CD4-positive, alpha-beta T cell treated with Interleukin-1 beta for 1 hour (primary cell): ENCODE data around the gene TLR4.

ENCODE experiments used
- DNase-seq, 2 donors: peaks; one replicate each; pipeline ENCODE4 v3.0.0-alpha.2; 2020 to 2022

Gene TLR4

DNA sequence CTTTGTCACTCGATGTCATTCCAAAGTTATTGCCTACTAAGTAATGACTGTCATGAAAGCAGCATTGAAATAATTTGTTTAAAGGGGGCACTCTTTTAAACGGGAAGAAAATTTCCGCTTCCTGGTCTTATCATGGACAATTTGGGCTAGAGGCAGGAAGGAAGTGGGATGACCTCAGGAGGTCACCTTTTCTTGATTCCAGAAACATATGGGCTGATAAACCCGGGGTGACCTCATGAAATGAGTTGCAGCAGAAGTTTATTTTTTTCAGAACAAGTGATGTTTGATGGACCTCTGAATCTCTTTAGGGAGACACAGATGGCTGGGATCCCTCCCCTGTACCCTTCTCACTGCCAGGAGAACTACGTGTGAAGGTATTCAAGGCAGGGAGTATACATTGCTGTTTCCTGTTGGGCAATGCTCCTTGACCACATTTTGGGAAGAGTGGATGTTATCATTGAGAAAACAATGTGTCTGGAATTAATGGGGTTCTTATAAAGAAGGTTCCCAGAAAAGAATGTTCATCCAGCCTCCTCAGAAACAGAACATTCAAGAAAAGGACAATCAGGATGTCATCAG, 11.3 kb downstream of the TLR4 start:
- DNase-seq = no peak

GRCh38 chr9:117718085-117718484, 13.9 kb downstream of the TLR4 start:
- DNase-seq = peak in 1 of 2 donors; percentile 61

DNA sequence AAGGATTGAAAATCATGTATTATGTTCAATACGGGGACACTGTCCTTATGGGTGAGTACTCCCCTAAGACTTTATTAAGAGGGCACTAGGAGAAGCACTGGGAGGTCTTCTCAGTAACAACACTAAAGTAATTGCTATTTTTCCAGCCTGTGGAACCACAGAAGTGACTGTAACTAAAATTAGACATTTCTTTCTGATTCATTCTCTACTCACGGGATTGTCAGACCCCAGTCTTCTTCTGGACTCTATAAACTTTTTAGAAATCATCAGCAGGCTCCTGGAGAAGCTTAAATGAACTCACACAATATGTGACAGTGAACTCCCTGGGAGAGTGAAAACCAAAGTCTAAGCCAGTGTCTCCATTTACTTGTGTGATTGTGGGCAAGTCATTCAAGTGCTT, 14.5 kb downstream of the TLR4 start:
- DNase-seq = no peak

GRCh38 chr9:117719161-117719920, 15.1 kb downstream of the TLR4 start:
- no peak for DNase-seq

- DNase-seq = no peak
These were observed 15.9 kb downstream of the TLR4 start for GRCh38 chr9:117720066-117720465.

GRCh38 chr9:117720555-117720954, 16.4 kb downstream of the TLR4 start:
- no peak for DNase-seq

DNA sequence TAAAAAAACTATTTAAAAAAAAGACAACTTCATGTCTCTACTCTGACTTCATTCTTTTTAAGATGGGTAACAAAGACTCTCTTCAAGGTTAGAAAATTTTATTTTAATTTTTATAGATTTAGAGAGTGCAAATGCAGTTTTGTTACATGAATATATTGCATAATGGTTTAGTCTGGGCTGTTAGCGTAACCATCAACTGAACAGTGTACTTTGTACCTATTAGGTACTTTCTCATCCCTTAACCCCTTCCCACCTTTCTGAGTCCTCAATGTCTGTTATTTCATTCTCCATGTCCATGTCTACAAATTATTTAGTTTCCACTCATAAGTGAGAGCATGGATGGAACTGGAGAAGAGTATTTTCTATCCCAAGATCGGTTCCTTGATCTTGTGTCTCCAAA, 16.8 kb downstream of the TLR4 start:
- no peak for DNase-seq

- no peak for DNase-seq
These were observed 18.0 kb downstream of the TLR4 start for GRCh38 chr9:117722108-117722761.

GRCh38 chr9:117723986-117724625, 19.9 kb downstream of the TLR4 start:
- DNase-seq = no peak

DNA sequence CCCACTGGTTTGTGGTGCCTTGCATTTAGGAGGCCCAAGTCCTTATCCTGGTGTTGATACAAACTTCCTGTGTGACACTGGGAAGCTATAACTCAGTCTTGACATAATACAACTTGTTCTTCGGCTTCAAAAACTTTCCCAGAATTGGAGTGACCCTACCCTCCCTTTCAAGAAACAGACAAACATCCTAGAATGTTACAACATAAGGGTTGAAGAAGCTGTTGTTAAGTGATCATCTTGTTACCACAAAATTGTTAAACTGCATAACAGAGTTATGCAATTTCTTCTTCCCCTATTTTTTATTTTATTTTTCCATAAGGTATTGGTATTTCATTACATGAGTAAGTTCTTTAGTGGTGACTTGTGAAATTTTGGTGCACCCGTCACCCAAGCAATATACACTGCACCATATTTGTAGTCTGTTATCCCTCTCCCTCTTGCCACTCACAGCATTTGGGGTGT, 21.3 kb downstream of the TLR4 start:
- peak in 1 of 2 donors; percentile 19 for DNase-seq

GRCh38 chr9:117729375-117729774, 25.2 kb downstream of the TLR4 start:
- DNase-seq = no peak

- DNase-seq = no peak
These were observed 28.3 kb downstream of the TLR4 start for GRCh38 chr9:117732494-117732893.

- DNase-seq = no peak
These were observed 29.3 kb downstream of the TLR4 start for GRCh38 chr9:117733465-117733864.

GRCh38 chr9:117734082-117734481, 29.9 kb downstream of the TLR4 start:
- no peak for DNase-seq

- DNase-seq = no peak
These were observed 30.5 kb downstream of the TLR4 start for GRCh38 chr9:117734523-117735314.

- DNase-seq = no peak
These were observed 33.6 kb downstream of the TLR4 start for GRCh38 chr9:117737721-117738226.

DNA sequence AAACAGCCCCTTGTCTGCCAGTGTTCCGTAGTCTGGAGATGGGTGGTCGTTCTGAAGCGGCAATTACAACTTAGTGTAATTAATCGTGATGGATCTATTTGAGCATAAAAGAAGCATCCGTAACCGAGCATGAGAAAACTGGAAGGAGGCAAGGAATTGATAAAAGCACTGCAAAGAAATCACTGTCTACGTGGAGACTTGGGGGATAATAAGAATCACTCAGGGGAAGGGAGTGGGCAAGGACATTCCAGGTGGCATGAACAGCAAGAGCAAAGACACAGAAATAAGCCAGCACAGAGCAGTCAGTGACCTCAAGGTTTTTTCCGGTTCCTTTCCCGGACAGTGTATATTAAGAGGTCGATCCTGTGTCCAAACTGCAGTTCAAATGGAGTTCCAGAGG, 35.0 kb downstream of the TLR4 start:
- no peak for DNase-seq

- DNase-seq = no peak
These were observed 35.6 kb downstream of the TLR4 start for GRCh38 chr9:117739624-117740347.

DNA sequence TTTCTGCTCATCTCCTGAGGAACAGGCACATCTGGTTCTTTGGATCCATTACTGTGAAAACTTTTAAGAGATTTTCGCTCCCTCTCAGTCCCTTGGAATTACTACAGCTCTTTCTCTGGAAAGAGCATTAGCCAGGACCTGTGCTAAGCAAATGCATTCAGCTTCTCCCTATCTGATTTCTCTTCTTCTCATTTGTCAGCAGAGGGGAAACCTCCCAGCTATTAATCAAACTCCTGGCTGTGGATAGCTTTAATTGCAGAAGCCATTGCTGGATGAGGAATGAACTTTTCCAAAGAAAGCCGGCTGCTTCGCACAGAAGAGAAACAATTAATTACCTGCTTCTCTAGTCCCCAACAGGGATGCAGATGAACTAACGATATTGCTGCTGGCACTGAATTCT, 37.9 kb downstream of the TLR4 start:
- DNase-seq = no peak

GRCh38 chr9:117744369-117744768, 40.2 kb downstream of the TLR4 start:
- no peak for DNase-seq

DNA sequence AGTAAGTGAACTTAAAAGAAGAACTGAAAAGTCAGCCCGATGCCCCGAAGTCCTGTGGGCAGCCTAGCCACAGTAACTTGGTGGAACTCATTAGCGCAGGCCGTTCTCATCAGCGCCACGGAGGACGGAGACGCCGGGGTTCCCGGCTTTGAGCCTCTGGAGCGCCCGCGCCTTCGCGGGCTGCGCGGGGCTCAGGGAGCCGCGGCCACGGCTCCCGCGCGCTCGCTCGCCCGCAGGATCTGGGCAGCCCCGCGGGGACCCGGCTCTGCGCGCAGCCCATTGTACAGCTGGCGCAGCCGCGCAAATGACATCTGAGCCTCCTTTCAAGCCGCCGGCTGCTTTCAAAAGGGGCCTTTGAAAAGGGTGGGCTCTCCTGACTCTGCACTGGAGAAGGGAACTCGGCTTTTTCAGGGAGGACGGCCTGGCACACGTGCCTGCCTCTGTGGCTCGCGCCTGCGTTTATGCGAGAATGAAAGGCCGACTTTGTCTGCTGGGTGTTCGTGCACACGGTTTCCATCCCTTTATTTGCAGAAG, 40.7 kb downstream of the TLR4 start:
- DNase-seq = peak in 1 of 2 donors; percentile 2

GRCh38 chr9:117745598-117745997, 41.4 kb downstream of the TLR4 start:
- DNase-seq = no peak
